Loucy (cell line): ENCODE measurements around the gene MN1.

ENCODE experiments used
- H2AFZ ChIP-seq: fragments of 200-600 bp; sonication (generic); 2 replicates; pipeline ENCODE4 v1.6.0; 2016; ENCODE audit warnings: antibody characterized with exemption, mild to moderate bottlenecking, low read length, moderate library complexity
- H3F3A ChIP-seq: fragments of 200-600 bp; 2 replicates; pipeline ENCODE4 v1.6.0; 2016; ENCODE audit warnings: antibody characterized with exemption, low read depth, mild to moderate bottlenecking
- H3K27me3 ChIP-seq: fragments of 200-600 bp; sonication (generic); 2 replicates; pipeline ENCODE4 v1.6.1; 2014; ENCODE audit warnings: low read length, mild to moderate bottlenecking; ENCODE audit not compliant: insufficient read depth, poor library complexity, severe bottlenecking
- H3K36me3 ChIP-seq: fragments of 200-600 bp; sonication (generic); 2 replicates; pipeline ENCODE4 v1.6.1; 2016; ENCODE audit warnings: low read length; ENCODE audit not compliant: insufficient read depth
- H3K4me1 ChIP-seq: fragments of 200-600 bp; sonication (generic); 2 replicates; pipeline ENCODE4 v1.5.1; 2014; ENCODE audit warnings: low read length, mild to moderate bottlenecking; ENCODE audit not compliant: insufficient read depth, poor library complexity, severe bottlenecking
- H3K4me2 ChIP-seq: fragments of 200-600 bp; sonication (generic); 2 replicates; pipeline ENCODE4 v1.6.0; 2014; ENCODE audit warnings: antibody characterized with exemption, low read length, low read depth, mild to moderate bottlenecking; ENCODE audit not compliant: poor library complexity, severe bottlenecking
- H3K4me3 ChIP-seq: fragments of 200-600 bp; sonication (generic); 2 replicates; pipeline ENCODE4 v1.5.1; 2014; ENCODE audit warnings: low read length, mild to moderate bottlenecking, mixed read lengths; ENCODE audit not compliant: poor library complexity, severe bottlenecking
- H3K79me2 ChIP-seq: fragments of 200-600 bp; sonication (generic); 2 replicates; pipeline ENCODE4 v1.6.1; 2014; ENCODE audit warnings: low read length; ENCODE audit not compliant: insufficient read depth
- H3K9ac ChIP-seq: fragments of 200-600 bp; sonication (generic); 2 replicates; pipeline ENCODE4 v1.6.0; 2014; ENCODE audit warnings: mild to moderate bottlenecking, low read depth, low read length, moderate library complexity; ENCODE audit not compliant: poor library complexity, severe bottlenecking
- H3K9me2 ChIP-seq: fragments of 200-600 bp; sonication (generic); replicated peaks from 2 replicates; pipeline ENCODE4 v1.6.1; 2016; ENCODE audit warnings: low read depth, low read length, mixed read lengths
- H3K9me3 ChIP-seq: fragments of 200-600 bp; sonication (generic); 2 replicates; pipeline ENCODE4 v1.6.1; 2014; ENCODE audit warnings: mild to moderate bottlenecking, antibody characterized with exemption, low read length, low read depth; ENCODE audit not compliant: insufficient read depth
- H4K20me1 ChIP-seq: fragments of 200-600 bp; sonication (generic); 2 replicates; pipeline ENCODE4 v1.6.0; 2014; ENCODE audit warnings: antibody characterized with exemption, low read length, mild to moderate bottlenecking; ENCODE audit not compliant: insufficient read depth, poor library complexity, severe bottlenecking
- EZH2phosphoT487 ChIP-seq: fragments of 200-600 bp; IDR thresholded peaks from 2 replicates; pipeline ENCODE4 v1.6.1; 2018; ENCODE audit warnings: antibody characterized with exemption, mild to moderate bottlenecking, moderate library complexity, borderline replicate concordance
- TF ChIP-seq, protein P1 (sequence below): fragments of 200-600 bp; sonication (generic); conservative IDR thresholded peaks from 2 replicates; pipeline ENCODE4 v1.5.1; 2014; ENCODE audit warnings: mild to moderate bottlenecking, antibody characterized with exemption, low read length

MN1 gene

DNA sequence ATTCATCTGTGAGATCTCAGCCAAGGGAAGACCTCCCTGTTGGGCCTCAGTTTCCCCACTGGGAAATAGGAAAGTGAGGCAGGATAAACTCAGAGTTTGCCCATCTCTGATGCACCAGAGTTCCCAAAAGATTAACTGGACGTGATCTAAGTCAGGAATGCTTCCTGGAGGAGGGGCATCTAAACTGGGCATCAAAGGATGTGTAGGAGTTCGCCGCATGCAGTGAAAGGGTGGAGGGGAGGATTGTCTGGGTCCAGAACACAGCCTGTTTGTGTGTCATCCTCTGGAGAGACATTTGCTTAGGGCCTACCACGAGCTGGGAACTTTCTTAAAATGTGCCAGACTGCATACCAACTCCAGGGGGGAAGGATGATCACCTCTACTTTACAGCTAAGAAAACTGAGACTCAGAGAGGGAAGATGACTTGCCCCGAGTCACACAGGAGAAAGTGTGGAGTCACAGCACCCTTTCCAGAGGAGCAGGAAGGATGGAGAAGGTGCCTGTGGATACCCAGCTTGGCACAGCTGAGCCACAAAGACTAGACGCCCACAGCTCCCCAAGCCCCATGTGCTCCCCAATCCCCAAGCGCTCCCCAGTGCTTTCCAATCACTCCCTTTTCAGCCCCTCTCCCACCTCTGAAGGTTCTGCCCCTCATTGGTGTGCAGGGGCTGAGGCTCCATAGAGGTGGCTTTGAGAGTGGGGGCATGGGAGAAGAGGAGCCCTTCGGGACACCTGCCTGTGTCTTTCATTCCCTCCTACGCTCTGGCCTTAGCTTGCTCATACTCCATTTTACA lies 50.1 kb downstream of the MN1 start:
- Histone ChIP-seq H3K27me3 (no peaks in the 10 kb centered on the region), H3K9ac (no peak overlapping the region), H4K20me1 (no peaks in the 10 kb centered on the region), H3K9me2 (no peaks in the 10 kb centered on the region), H3K4me2 (no peak overlapping the region), H3K36me3 (no peaks in the 10 kb centered on the region), H3K9me3 (no peaks in the 10 kb centered on the region), H3K79me2 (no peaks in the 10 kb centered on the region), H3F3A (0 out of 2 replicates have a peak, but pooled peaks cover 7% of the 10 kb centered on the region), H3K4me3 (no peak overlapping the region), H2AFZ (no peak overlapping the region), H3K4me1 (peaks cover 47% of the 10 kb centered on the region)
- TF ChIP-seq, protein P1, sequence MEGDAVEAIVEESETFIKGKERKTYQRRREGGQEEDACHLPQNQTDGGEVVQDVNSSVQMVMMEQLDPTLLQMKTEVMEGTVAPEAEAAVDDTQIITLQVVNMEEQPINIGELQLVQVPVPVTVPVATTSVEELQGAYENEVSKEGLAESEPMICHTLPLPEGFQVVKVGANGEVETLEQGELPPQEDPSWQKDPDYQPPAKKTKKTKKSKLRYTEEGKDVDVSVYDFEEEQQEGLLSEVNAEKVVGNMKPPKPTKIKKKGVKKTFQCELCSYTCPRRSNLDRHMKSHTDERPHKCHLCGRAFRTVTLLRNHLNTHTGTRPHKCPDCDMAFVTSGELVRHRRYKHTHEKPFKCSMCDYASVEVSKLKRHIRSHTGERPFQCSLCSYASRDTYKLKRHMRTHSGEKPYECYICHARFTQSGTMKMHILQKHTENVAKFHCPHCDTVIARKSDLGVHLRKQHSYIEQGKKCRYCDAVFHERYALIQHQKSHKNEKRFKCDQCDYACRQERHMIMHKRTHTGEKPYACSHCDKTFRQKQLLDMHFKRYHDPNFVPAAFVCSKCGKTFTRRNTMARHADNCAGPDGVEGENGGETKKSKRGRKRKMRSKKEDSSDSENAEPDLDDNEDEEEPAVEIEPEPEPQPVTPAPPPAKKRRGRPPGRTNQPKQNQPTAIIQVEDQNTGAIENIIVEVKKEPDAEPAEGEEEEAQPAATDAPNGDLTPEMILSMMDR = no peak
- TF ChIP-seq EZH2phosphoT487 = no peak

DNA sequence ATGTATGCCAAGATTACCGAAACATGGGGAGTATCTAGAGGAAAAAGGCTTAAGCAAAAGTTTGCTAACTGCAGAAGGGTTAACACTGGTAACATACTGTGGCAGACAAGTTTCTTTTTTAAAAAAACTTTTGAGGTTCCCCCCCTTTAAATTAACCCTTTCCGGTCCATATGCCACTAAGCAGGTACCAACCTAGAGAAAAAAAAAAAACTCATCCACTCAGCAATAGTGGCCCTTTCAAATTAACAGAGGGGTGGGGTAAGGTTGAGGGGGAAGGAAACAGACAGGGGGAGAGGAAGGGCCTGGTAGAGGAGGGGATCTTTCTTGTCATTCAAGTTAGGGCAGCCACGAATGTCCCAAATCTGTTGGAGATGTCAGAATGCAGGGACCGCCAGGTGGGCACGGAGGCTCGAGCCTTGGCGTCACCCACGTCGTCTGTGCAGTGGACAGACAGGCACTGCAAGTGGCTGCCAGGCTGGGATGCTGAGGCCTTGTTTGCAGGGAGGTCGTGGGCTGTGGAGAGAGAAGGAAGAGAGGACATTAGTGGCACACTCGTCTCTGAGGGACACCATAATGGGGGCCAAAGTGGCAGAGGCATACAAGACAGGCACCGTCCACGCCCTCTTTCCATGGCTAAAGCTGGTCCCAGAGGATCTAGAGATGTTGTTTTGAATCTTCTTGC lies 50.8 kb downstream of the MN1 start:
- Histone ChIP-seq H3K4me1 (peaks cover 47% of the 10 kb centered on the region), H3K4me3 (peak overlapping the region; percentile 72), H3K9ac (peak overlapping the region; percentile 64), H3F3A (0 out of 2 replicates have a peak, but pooled peaks cover 7% of the 10 kb centered on the region), H3K36me3 (no peaks in the 10 kb centered on the region), H4K20me1 (no peaks in the 10 kb centered on the region), H3K27me3 (no peaks in the 10 kb centered on the region), H3K79me2 (no peaks in the 10 kb centered on the region), H2AFZ (no peak overlapping the region), H3K9me3 (no peaks in the 10 kb centered on the region), H3K4me2 (peak overlapping the region; percentile 95), H3K9me2 (no peaks in the 10 kb centered on the region)
- TF ChIP-seq, protein P1 = no peak
- TF ChIP-seq EZH2phosphoT487 = no peak

DNA sequence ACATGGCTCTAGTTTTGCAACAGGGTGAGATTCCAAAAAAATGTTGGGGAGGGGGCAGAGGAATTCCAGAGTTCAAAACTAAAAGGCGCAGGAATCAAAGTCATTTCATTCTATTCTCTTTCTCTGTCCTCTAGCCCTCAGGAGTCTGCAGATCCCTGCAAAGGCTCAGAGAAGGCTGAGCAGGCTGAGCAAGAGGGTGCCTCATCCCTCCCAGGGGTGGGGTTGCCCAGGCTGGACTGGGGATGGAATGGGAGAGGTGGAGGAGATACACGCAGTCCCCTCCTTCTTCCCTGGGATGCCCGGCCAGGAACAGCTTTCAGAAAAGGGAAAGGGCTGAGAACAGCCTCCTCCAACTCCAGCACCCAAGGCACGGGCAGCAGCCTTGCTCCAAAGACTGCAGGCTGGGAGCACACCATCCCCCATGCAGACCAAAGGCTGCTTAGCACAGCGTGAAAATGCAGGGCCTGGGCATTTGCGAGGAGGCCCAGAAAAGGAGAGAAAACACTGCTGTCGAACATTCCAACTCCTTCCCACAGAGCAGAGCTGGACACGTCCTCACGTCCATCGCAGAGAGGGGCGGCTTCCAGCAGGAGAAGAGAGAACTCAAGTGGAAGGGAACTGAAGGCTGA lies 51.8 kb downstream of the MN1 start:
- Histone ChIP-seq H3K36me3 (no peaks in the 10 kb centered on the region), H3K27me3 (no peaks in the 10 kb centered on the region), H3K4me2 (peak overlapping the region; percentile 95), H2AFZ (no peak overlapping the region), H3K4me3 (peak overlapping the region; percentile 72), H3K4me1 (peaks cover 47% of the 10 kb centered on the region), H3K9me3 (no peaks in the 10 kb centered on the region), H4K20me1 (no peaks in the 10 kb centered on the region), H3K79me2 (no peaks in the 10 kb centered on the region), H3K9me2 (no peaks in the 10 kb centered on the region), H3K9ac (peak overlapping the region; percentile 64), H3F3A (0 out of 2 replicates have a peak, but pooled peaks cover 7% of the 10 kb centered on the region)
- TF ChIP-seq EZH2phosphoT487 = no peak
- TF ChIP-seq, protein P1 = no peak
